ENCODE results near the gene TMEM212.

GRCh38 chr3:171847595-171848259 lies 4.6 kb downstream of the TMEM212 start:
- TF ChIP-seq POLR2AphosphoS5 (IDR thresholded peaks at IDR 0.05; ENCODE audit: borderline replicate concordance, low read depth, low read length) (no peak), EZH2 (IDR thresholded peaks at IDR 0.05) (no peak), FOXP2 (optimal IDR thresholded peaks at IDR 0.05; ENCODE audit: control extremely low read depth, extremely low read length, insufficient read depth) (no peak)

All from SK-N-MC (cell line).